Measurements from ENCODE around the gene DHRS7C.

DHRS7C gene

GRCh38 chr17:9817086-9817485 lies 25.7 kb upstream of the DHRS7C start:
- H3K27ac Mint-ChIP-seq: no peak overlapping the region
- peaks cover 7% of the 10 kb centered on the region for H3K9me3 Mint-ChIP-seq
- H3K4me3 Mint-ChIP-seq: no peak overlapping the region
- peaks cover 5% of the 10 kb centered on the region for H3K27me3 Mint-ChIP-seq
- no peaks in the 10 kb centered on the region for H3K4me1 Mint-ChIP-seq (ENCODE audit: low read depth)
- no peaks in the 10 kb centered on the region for H3K36me3 Mint-ChIP-seq (ENCODE audit: low read depth)

GRCh38 chr17:9816472-9816871 lies 25.1 kb upstream of the DHRS7C start:
- H3K4me1 Mint-ChIP-seq (ENCODE audit: low read depth): no peaks in the 10 kb centered on the region
- peaks cover 5% of the 10 kb centered on the region for H3K27me3 Mint-ChIP-seq
- H3K9me3 Mint-ChIP-seq: peaks cover 7% of the 10 kb centered on the region
- no peak overlapping the region for H3K4me3 Mint-ChIP-seq
- H3K36me3 Mint-ChIP-seq (ENCODE audit: low read depth): no peaks in the 10 kb centered on the region
- H3K27ac Mint-ChIP-seq: no peak overlapping the region

GRCh38 chr17:9814337-9814945 lies 23.0 kb upstream of the DHRS7C start:
- Mint-ChIP-seq H3K36me3 (ENCODE audit: low read depth) (no peaks in the 10 kb centered on the region), H3K27ac (no peak overlapping the region), H3K9me3 (peaks cover 7% of the 10 kb centered on the region), H3K27me3 (peaks cover 5% of the 10 kb centered on the region), H3K4me1 (ENCODE audit: low read depth) (no peaks in the 10 kb centered on the region), H3K4me3 (no peak overlapping the region)

GRCh38 chr17:9813166-9813565 lies 21.8 kb upstream of the DHRS7C start:
- Mint-ChIP-seq H3K27ac (no peak overlapping the region), H3K4me1 (ENCODE audit: low read depth) (no peaks in the 10 kb centered on the region), H3K4me3 (no peak overlapping the region), H3K36me3 (ENCODE audit: low read depth) (no peaks in the 10 kb centered on the region), H3K9me3 (peaks cover 7% of the 10 kb centered on the region), H3K27me3 (peaks cover 5% of the 10 kb centered on the region)

GRCh38 chr17:9811537-9811936 lies 20.1 kb upstream of the DHRS7C start:
- Mint-ChIP-seq H3K36me3 (ENCODE audit: low read depth) (no peaks in the 10 kb centered on the region), H3K9me3 (peaks cover 5% of the 10 kb centered on the region), H3K4me3 (no peak overlapping the region), H3K4me1 (ENCODE audit: low read depth) (no peaks in the 10 kb centered on the region), H3K27ac (no peak overlapping the region), H3K27me3 (peaks cover 5% of the 10 kb centered on the region)

GRCh38 chr17:9811086-9811485 lies 19.7 kb upstream of the DHRS7C start:
- H3K9me3 Mint-ChIP-seq: peaks cover under 1% of the 10 kb centered on the region
- no peaks in the 10 kb centered on the region for H3K4me1 Mint-ChIP-seq (ENCODE audit: low read depth)
- H3K27me3 Mint-ChIP-seq: peaks cover under 1% of the 10 kb centered on the region
- H3K36me3 Mint-ChIP-seq (ENCODE audit: low read depth): no peaks in the 10 kb centered on the region
- no peak overlapping the region for H3K27ac Mint-ChIP-seq
- H3K4me3 Mint-ChIP-seq: no peak overlapping the region

GRCh38 chr17:9810100-9810949 lies 18.9 kb upstream of the DHRS7C start:
- Mint-ChIP-seq H3K36me3 (ENCODE audit: low read depth) (no peaks in the 10 kb centered on the region), H3K9me3 (no peaks in the 10 kb centered on the region), H3K4me3 (no peak overlapping the region), H3K27me3 (no peaks in the 10 kb centered on the region), H3K27ac (no peak overlapping the region), H3K4me1 (ENCODE audit: low read depth) (no peaks in the 10 kb centered on the region)

GRCh38 chr17:9809409-9809808 lies 18.0 kb upstream of the DHRS7C start:
- Mint-ChIP-seq H3K36me3 (ENCODE audit: low read depth) (no peaks in the 10 kb centered on the region), H3K4me3 (no peak overlapping the region), H3K9me3 (peaks cover 4% of the 10 kb centered on the region), H3K4me1 (ENCODE audit: low read depth) (no peaks in the 10 kb centered on the region), H3K27me3 (no peaks in the 10 kb centered on the region), H3K27ac (no peak overlapping the region)

- no peaks in the 10 kb centered on the region for H3K4me1 Mint-ChIP-seq (ENCODE audit: low read depth)
- peaks cover 4% of the 10 kb centered on the region for H3K9me3 Mint-ChIP-seq
These were observed 15.3 kb upstream of the DHRS7C start for GRCh38 chr17:9806699-9807098.

GRCh38 chr17:9805769-9806168 lies 14.4 kb upstream of the DHRS7C start:
- Mint-ChIP-seq H3K4me3 (no peak overlapping the region), H3K27ac (no peak overlapping the region), H3K27me3 (peaks cover 10% of the 10 kb centered on the region), H3K9me3 (peaks cover 4% of the 10 kb centered on the region), H3K4me1 (ENCODE audit: low read depth) (no peaks in the 10 kb centered on the region), H3K36me3 (ENCODE audit: low read depth) (no peaks in the 10 kb centered on the region)

More at GRCh38 chr17:9806699-9807098, 15.3 kb upstream of the DHRS7C start:
- H3K4me3 Mint-ChIP-seq: no peak overlapping the region
- no peak overlapping the region for H3K27ac Mint-ChIP-seq
- no peaks in the 10 kb centered on the region for H3K36me3 Mint-ChIP-seq (ENCODE audit: low read depth)
- peaks cover 10% of the 10 kb centered on the region for H3K27me3 Mint-ChIP-seq

GRCh38 chr17:9802697-9803096 lies 11.3 kb upstream of the DHRS7C start:
- Mint-ChIP-seq H3K9me3 (peaks cover 4% of the 10 kb centered on the region), H3K4me3 (no peak overlapping the region)

GRCh38 chr17:9802294-9802693 lies 10.9 kb upstream of the DHRS7C start:
- H3K9me3 Mint-ChIP-seq: peaks cover 4% of the 10 kb centered on the region
- no peak overlapping the region for H3K27ac Mint-ChIP-seq
- no peak overlapping the region for H3K4me3 Mint-ChIP-seq
- H3K27me3 Mint-ChIP-seq: peaks cover 14% of the 10 kb centered on the region
- H3K36me3 Mint-ChIP-seq (ENCODE audit: low read depth): no peaks in the 10 kb centered on the region
- no peaks in the 10 kb centered on the region for H3K4me1 Mint-ChIP-seq (ENCODE audit: low read depth)

More at GRCh38 chr17:9802697-9803096, 11.3 kb upstream of the DHRS7C start:
- H3K27me3 Mint-ChIP-seq: peaks cover 14% of the 10 kb centered on the region
- H3K27ac Mint-ChIP-seq: no peak overlapping the region
- H3K36me3 Mint-ChIP-seq (ENCODE audit: low read depth): no peaks in the 10 kb centered on the region
- H3K4me1 Mint-ChIP-seq (ENCODE audit: low read depth): no peaks in the 10 kb centered on the region

- H3K27me3 Mint-ChIP-seq: peaks cover 16% of the 10 kb centered on the region
- H3K36me3 Mint-ChIP-seq (ENCODE audit: low read depth): no peaks in the 10 kb centered on the region
- H3K4me3 Mint-ChIP-seq: no peak overlapping the region
- no peaks in the 10 kb centered on the region for H3K4me1 Mint-ChIP-seq (ENCODE audit: low read depth)
- H3K27ac Mint-ChIP-seq: no peak overlapping the region
- peaks cover 4% of the 10 kb centered on the region for H3K9me3 Mint-ChIP-seq
These were observed 10.1 kb upstream of the DHRS7C start for GRCh38 chr17:9801505-9801904.

GRCh38 chr17:9798724-9799123 lies 7.3 kb upstream of the DHRS7C start:
- Mint-ChIP-seq H3K36me3 (ENCODE audit: low read depth) (no peaks in the 10 kb centered on the region), H3K27ac (no peak overlapping the region), H3K4me3 (no peak overlapping the region), H3K4me1 (ENCODE audit: low read depth) (no peaks in the 10 kb centered on the region), H3K9me3 (no peaks in the 10 kb centered on the region), H3K27me3 (peaks cover 20% of the 10 kb centered on the region)

- H3K27ac Mint-ChIP-seq: no peak overlapping the region
- H3K4me3 Mint-ChIP-seq: no peak overlapping the region
- H3K9me3 Mint-ChIP-seq: no peaks in the 10 kb centered on the region
- peaks cover 14% of the 10 kb centered on the region for H3K27me3 Mint-ChIP-seq
- no peaks in the 10 kb centered on the region for H3K4me1 Mint-ChIP-seq (ENCODE audit: low read depth)
- no peaks in the 10 kb centered on the region for H3K36me3 Mint-ChIP-seq (ENCODE audit: low read depth)
These were observed 6.6 kb upstream of the DHRS7C start for GRCh38 chr17:9798008-9798407.
